H1 (cell line): ENCODE data around the gene TRAK1. TPM values are rescaled to one million over a fixed set of nuclear protein-coding genes. Genes with fewer than 3 reads are reported as not detected.

Experiments used
- CTCF ChIA-PET: fragments of 300-600 bp; sonication (Branson Sonifier 250); formaldehyde crosslinking; loops from one replicate; lab custom pipeline; 2021; ENCODE audit not compliant: partially characterized antibody; lab: Charles Lee
- POLR2A ChIA-PET: fragments of 300-600 bp; sonication (Branson Sonifier 250); formaldehyde crosslinking; loops from one replicate; lab custom pipeline; 2021; ENCODE audit warnings: inconsistent platforms; ENCODE audit not compliant: partially characterized antibody; lab: Charles Lee
- DNase-seq, 2 experiments: peaks; one replicate each; pipeline versions ENCODE4 v3.0.0 to v3.0.0-alpha.2; 2010 to 2022; ENCODE audit warnings: low spot score in 2 of 2, low read depth in 1 of 2, mixed read lengths in 1 of 2
- FAIRE-seq: peaks from 2 replicates; lab custom pipeline; 2011; peaks lifted over from hg19 to GRCh38; lab: Jason Lieb, UNC
- H2AFZ ChIP-seq: 2 replicates; pipeline ENCODE4 v1.8.1; 2012; ENCODE audit warnings: low read length, inconsistent platforms
- H2AK5ac ChIP-seq: 2 replicates; pipeline ENCODE4 v1.6.1; 2013; ENCODE audit warnings: low read depth, low read length
- H2BK120ac ChIP-seq: replicated peaks from 2 replicates; pipeline ENCODE3; 2013; ENCODE audit warnings: low read depth, low read length, inconsistent platforms
- H2BK12ac ChIP-seq: 2 replicates; pipeline ENCODE4 v1.6.1; 2013; ENCODE audit warnings: low read depth, low read length
- H2BK15ac ChIP-seq: 2 replicates; pipeline ENCODE4 v1.6.1; 2013; ENCODE audit warnings: low read length
- H2BK20ac ChIP-seq: 2 replicates; pipeline ENCODE4 v1.6.1; 2013; ENCODE audit warnings: low read length
- H2BK5ac ChIP-seq: 2 replicates; pipeline ENCODE4 v1.6.1; 2013; ENCODE audit warnings: low read depth, low read length
- H3K14ac ChIP-seq: 2 replicates; pipeline ENCODE4 v1.6.1; 2013; ENCODE audit warnings: inconsistent platforms; ENCODE audit not compliant: insufficient read length
- H3K18ac ChIP-seq: 2 replicates; pipeline ENCODE4 v1.6.1; 2013; ENCODE audit warnings: low read length; ENCODE audit errors: extremely low read depth
- H3K23ac ChIP-seq: 2 replicates; pipeline ENCODE4 v1.6.1; 2013; ENCODE audit warnings: inconsistent platforms; ENCODE audit not compliant: insufficient read length
- H3K23me2 ChIP-seq: 2 replicates; pipeline ENCODE4 v1.6.1; 2013; ENCODE audit warnings: low read depth, low read length
- H3K27ac ChIP-seq: 2 replicates; pipeline ENCODE4 v1.6.1; 2011; ENCODE audit warnings: low read depth, low read length, inconsistent platforms
- H3K27me3 ChIP-seq, 4 experiments: replicated peaks in 1 of 4; 1 replicate in 1 of 4; 2 replicates in 3 of 4; pipeline versions ENCODE4 v1.6.1 to v1.8.1; 2011 to 2013; ENCODE audit warnings: low read length in 3 of 4, mild to moderate bottlenecking in 3 of 4, inconsistent platforms in 2 of 4, mixed read lengths in 2 of 4, moderate library complexity in 1 of 4; ENCODE audit not compliant: control insufficient read depth in 3 of 4, insufficient read depth in 3 of 4; ENCODE audit errors: extremely low read depth in 1 of 4
- H3K36me3 ChIP-seq, 4 experiments: 2 replicates each; pipeline versions ENCODE4 v1.6.1 to v1.8.1; 2011 to 2013; ENCODE audit warnings: mild to moderate bottlenecking in 4 of 4, low read length in 3 of 4, moderate library complexity in 2 of 4, control low read depth in 1 of 4, inconsistent platforms in 1 of 4; ENCODE audit not compliant: insufficient read depth in 4 of 4, control insufficient read depth in 2 of 4
- H3K4ac ChIP-seq: replicated peaks from 2 replicates; pipeline ENCODE3; 2013; ENCODE audit warnings: low read length, low read depth, mixed read lengths, inconsistent platforms; ENCODE audit not compliant: insufficient read length
- H3K4me1 ChIP-seq, 4 experiments: replicated peaks in 1 of 4; 1 replicate in 1 of 4; 2 replicates in 3 of 4; pipeline versions ENCODE4 v1.6.1 to v1.8.1; 2011 to 2013; ENCODE audit warnings: low read length in 3 of 4, inconsistent platforms in 2 of 4, mixed read lengths in 1 of 4; ENCODE audit not compliant: insufficient read depth in 4 of 4, control insufficient read depth in 3 of 4
- H3K4me2 ChIP-seq, 2 experiments: 2 replicates each; pipeline versions ENCODE4 v1.6.1 to v1.8.1; 2011 to 2013; ENCODE audit warnings: low read depth in 2 of 2, low read length in 2 of 2, control low read depth in 1 of 2, inconsistent platforms in 1 of 2, mild to moderate bottlenecking in 1 of 2; ENCODE audit not compliant: insufficient read depth in 1 of 2
- H3K4me3 ChIP-seq, 4 experiments: fragments of 200-600, 300-600 bp in 1 of 4; sonication (generic), shearing (Covaris generic), sonication (Bioruptor Twin) in 1 of 4; 2 replicates each; pipeline versions ENCODE4 v1.5.1 to v1.8.1; 2011 to 2016; ENCODE audit warnings: low read length in 4 of 4, low read depth in 3 of 4, control low read depth in 2 of 4, inconsistent platforms in 2 of 4, mild to moderate bottlenecking in 2 of 4, mixed read lengths in 1 of 4, moderate library complexity in 1 of 4; ENCODE audit not compliant: insufficient read depth in 2 of 4; ENCODE audit errors: extremely low read depth in 1 of 4
- H3K56ac ChIP-seq: replicated peaks from 2 replicates; pipeline ENCODE3; 2013; ENCODE audit warnings: low read depth, mild to moderate bottlenecking, mixed read lengths, low read length, inconsistent platforms; ENCODE audit not compliant: insufficient read length
- H3K79me1 ChIP-seq: 2 replicates; pipeline ENCODE4 v1.6.1; 2013; ENCODE audit warnings: low read depth, low read length, control low read depth
- H3K79me2 ChIP-seq, 2 experiments: 2 replicates each; pipeline versions ENCODE4 v1.6.1 to v1.8.1; 2012 to 2013; ENCODE audit warnings: low read length in 2 of 2, mild to moderate bottlenecking in 2 of 2, inconsistent platforms in 1 of 2; ENCODE audit not compliant: insufficient read depth in 2 of 2, control insufficient read depth in 1 of 2
- H3K9ac ChIP-seq, 4 experiments: replicated peaks in 1 of 4; 1 replicate in 1 of 4; 2 replicates in 3 of 4; pipeline versions ENCODE4 v1.6.1 to v1.8.1; 2011 to 2013; ENCODE audit warnings: low read depth in 3 of 4, low read length in 3 of 4, control low read depth in 2 of 4, mild to moderate bottlenecking in 2 of 4, moderate library complexity in 2 of 4, inconsistent platforms in 1 of 4; ENCODE audit errors: extremely low read depth in 1 of 4
- H3K9me3 ChIP-seq, 2 experiments: 2 replicates each; pipeline versions ENCODE4 v1.6.1 to v1.8.1; 2012 to 2013; ENCODE audit warnings: mild to moderate bottlenecking in 2 of 2, moderate library complexity in 2 of 2, control low read depth in 1 of 2, inconsistent platforms in 1 of 2, low read depth in 1 of 2, low read length in 1 of 2, mixed read lengths in 1 of 2; ENCODE audit not compliant: insufficient read depth in 2 of 2
- H4K20me1 ChIP-seq, 2 experiments: replicated peaks in 1 of 2; 2 replicates each; pipeline versions ENCODE3 to v1.8.1; 2011 to 2013; ENCODE audit warnings: inconsistent platforms in 2 of 2, low read length in 2 of 2, mild to moderate bottlenecking in 1 of 2; ENCODE audit not compliant: insufficient read depth in 2 of 2, control insufficient read depth in 1 of 2
- H4K5ac ChIP-seq: 2 replicates; pipeline ENCODE4 v1.6.1; 2013; ENCODE audit warnings: low read length, low read depth, mixed read lengths, inconsistent platforms; ENCODE audit not compliant: insufficient read length
- H4K8ac ChIP-seq: 2 replicates; pipeline ENCODE4 v1.8.0; 2013; ENCODE audit warnings: mild to moderate bottlenecking, moderate library complexity, low read length, inconsistent platforms; ENCODE audit not compliant: insufficient read depth; ENCODE audit errors: extremely low read depth
- H4K91ac ChIP-seq: replicated peaks from 2 replicates; pipeline ENCODE3; 2013; ENCODE audit warnings: low read length, mixed read lengths, inconsistent platforms; ENCODE audit not compliant: insufficient read length
- E2F6 ChIP-seq: IDR thresholded peaks from 2 replicates; pipeline ENCODE4 v1.6.1; 2012; ENCODE audit warnings: inconsistent platforms
- EP300 ChIP-seq, 2 experiments: IDR thresholded peaks; 1 replicate in 1 of 2; 2 replicates in 1 of 2; pipeline ENCODE4 v1.6.1; 2011 to 2012; ENCODE audit warnings: low read depth in 2 of 2, low read length in 2 of 2, mild to moderate bottlenecking in 2 of 2, borderline replicate concordance in 1 of 2, inconsistent platforms in 1 of 2, moderate library complexity in 1 of 2
- GTF2F1 ChIP-seq: IDR thresholded peaks from 2 replicates; pipeline ENCODE4 v1.6.1; 2012; ENCODE audit warnings: low read depth, low read length, improper control_type of control experiment, borderline replicate concordance
- SIRT6 ChIP-seq: IDR thresholded peaks from one replicate; pipeline ENCODE4 v1.7.1; 2012; ENCODE audit warnings: low read length, inconsistent platforms
- SIX5 ChIP-seq: IDR thresholded peaks from 2 replicates; pipeline ENCODE4 v1.6.1; 2011; ENCODE audit warnings: mild to moderate bottlenecking, low read depth, low read length
- TAF1 ChIP-seq: IDR thresholded peaks from 2 replicates; pipeline ENCODE4 v1.6.1; 2011; ENCODE audit warnings: mild to moderate bottlenecking, low read depth, low read length
- WGBS, 2 experiments: shearing (Covaris generic) in 1 of 2; methylation state at CpG; one replicate each; pipeline versions ENCODE4 v1.1.6 to v1.1.7; 2013 to 2015; ENCODE audit warnings: low lambda C conversion rate in 2 of 2, mixed read lengths in 2 of 2, inconsistent platforms in 1 of 2, low coverage in 1 of 2, missing lambda C conversion rate in 1 of 2; ENCODE audit not compliant: insufficient replicate concordance in 2 of 2, insufficient coverage in 1 of 2, insufficient read length in 1 of 2; ENCODE audit errors: extremely low coverage in 1 of 2, missing lambda C conversion rate in 1 of 2; 5-methylcytosine and 5-hydroxymethylcytosine counted together
- polyA plus RNA-seq, 7 experiments: library from polyadenylated mRNA; depleted of rRNA in 3 of 7; stranded (reverse) in 5 of 7; unstranded in 2 of 7; fragments of >200 nt in 5 of 7; fragments of 200-250 nt in 2 of 7; gene quantifications; 1 replicate in 5 of 7; 2 replicates in 1 of 7; 4 replicates in 1 of 7; pipeline versions ENCODE4 v1.2.1 to v1.2.3, GENCODE V29; 2011 to 2013; ENCODE audit warnings: missing spikeins in 2 of 7, mixed read lengths in 2 of 7
- total RNA-seq: library from RNA; stranded (reverse); fragmentation: NEBNext Ultra II Directional; extraction: Animal tissue kit (Norgen Biotek cat#: 25700); gene quantifications from 2 replicates; pipeline ENCODE4 v1.2.1, GENCODE V29; 2021

TRAK1 gene
- total and polyA plus RNA-seq, 2 of the 8 experiments (the other 6 are each of a cell fraction or from before 2014, with no cell fraction given): 21.3 to 32.7 TPM

GRCh38 chr3:42114130-42114725 is 23.1 kb downstream of the TRAK1 start:
- no peak overlapping the region for H3K23ac ChIP-seq
- H3K18ac ChIP-seq: no peak overlapping the region
- H3K36me3 ChIP-seq: no peaks in the 10 kb centered on the region
- no peaks in the 10 kb centered on the region for H3K79me2 ChIP-seq
- no peak for TF ChIP-seq EP300 (IDR thresholded peaks at IDR 0.05; ENCODE audit: borderline replicate concordance in 1 of 2, low read depth in 2 of 2, low read length in 2 of 2)
- no peak for TF ChIP-seq SIRT6
- TF ChIP-seq E2F6: no peak
- no peak for TF ChIP-seq GTF2F1
- no peak for TF ChIP-seq TAF1
- no peak for TF ChIP-seq SIX5
- no peaks in the 10 kb centered on the region for H3K23me2 ChIP-seq
- H3K27ac ChIP-seq: no peak overlapping the region
- no peak overlapping the region for H3K4me3 ChIP-seq
- no peak overlapping the region for H4K8ac ChIP-seq
- H4K5ac ChIP-seq: no peak overlapping the region
- peaks cover 0 to 3% (median 1%) of the 10 kb centered on the region in 4 experiments; a peak in 3 of 7 replicates for H3K4me1 ChIP-seq
- POLR2A ChIA-PET: no interaction called here
- H2BK120ac ChIP-seq: no peak overlapping the region
- H2BK12ac ChIP-seq: no peak overlapping the region
- H4K20me1 ChIP-seq: peaks cover 0 to 5% of the 10 kb centered on the region in 2 experiments
- CTCF ChIA-PET: interaction anchor here (0.7 to 1.0 kb wide), 2 partner anchors 77 to 1241 kb away, joined by 3 read pairs; no protein-coding TSS in a partner anchor
- H2BK5ac ChIP-seq: no peak overlapping the region
- no peak overlapping the region for H3K14ac ChIP-seq
- H3K9me3 ChIP-seq: no peaks in the 10 kb centered on the region
- 96% methylated on average over 4 of the region's 4 CpGs; no CpG with 5 or more reads in 1 of the 2 experiments for WGBS, 2 experiments
- no peak overlapping the region for H2AK5ac ChIP-seq
- H3K56ac ChIP-seq: no peak overlapping the region
- no peak overlapping the region for H4K91ac ChIP-seq
- H3K79me1 ChIP-seq: no peaks in the 10 kb centered on the region; the same call in 1 of the 2 replicates
- H2AFZ ChIP-seq: no peak overlapping the region
- H3K27me3 ChIP-seq: no peaks in the 10 kb centered on the region
- FAIRE-seq: no peak
- H3K4ac ChIP-seq: no peak overlapping the region
- no peak overlapping the region for H3K4me2 ChIP-seq
- DNase-seq: no peak
- no peak overlapping the region for H3K9ac ChIP-seq
- no peak overlapping the region for H2BK15ac ChIP-seq
- no peak overlapping the region for H2BK20ac ChIP-seq
